Measurements from ENCODE around the gene FHOD3.

DNA sequence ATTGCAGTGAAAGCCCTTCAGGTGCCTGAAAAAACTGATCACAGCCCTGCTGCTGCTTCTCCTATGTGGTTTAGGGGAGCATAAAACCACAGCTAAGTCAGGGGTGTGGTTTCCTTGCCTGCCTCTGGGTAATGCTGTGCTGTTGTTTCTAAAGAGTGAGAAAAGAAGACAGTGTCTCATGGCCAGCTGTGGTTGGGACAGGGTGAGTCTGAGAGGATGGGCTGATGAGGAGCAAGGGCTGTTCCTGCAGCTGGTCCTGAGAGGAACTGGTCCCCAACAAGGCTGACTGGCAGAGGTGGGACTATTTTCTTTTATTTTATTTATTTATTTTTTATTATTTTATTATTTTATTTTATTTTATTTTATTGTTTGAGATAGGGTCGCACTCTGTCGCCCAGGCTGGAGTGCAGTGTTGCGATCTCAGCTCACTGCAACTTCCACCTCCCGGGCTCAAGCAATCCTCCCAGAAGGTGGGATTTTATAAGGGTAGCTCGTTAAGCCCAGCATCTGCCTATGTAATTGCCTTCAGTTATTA is 236.7 kb downstream of the FHOD3 start:
- TF ChIP-seq CTCF (conservative IDR thresholded peaks at IDR 0.05; ENCODE audit: low read depth, low read length): no peak
- no peak for TF ChIP-seq POLR2A (IDR thresholded peaks at IDR 0.05; ENCODE audit: low read depth, low read length)
- TF ChIP-seq CEBPB (IDR thresholded peaks at IDR 0.05; ENCODE audit: low read depth, low read length): no peak
- TF ChIP-seq SMC3 (IDR thresholded peaks at IDR 0.05; ENCODE audit: low read depth, low read length): no peak
- TF ChIP-seq FOS (IDR thresholded peaks at IDR 0.05; ENCODE audit: low read depth, low read length): no peak
- TF ChIP-seq RFX5 (IDR thresholded peaks at IDR 0.05; ENCODE audit: low read depth, low read length): no peak
- no peak for TF ChIP-seq RAD21 (IDR thresholded peaks at IDR 0.05; ENCODE audit: low read length)
- TF ChIP-seq MAZ (IDR thresholded peaks at IDR 0.05; ENCODE audit: borderline replicate concordance, low read depth, low read length): no peak
- TF ChIP-seq USF2 (IDR thresholded peaks at IDR 0.05; ENCODE audit: low read depth, low read length): no peak
- TF ChIP-seq RCOR1 (IDR thresholded peaks at IDR 0.05; ENCODE audit: insufficient replicate concordance, low read length): no peak
- TF ChIP-seq MXI1 (IDR thresholded peaks at IDR 0.05; ENCODE audit: borderline replicate concordance, low read depth, low read length): no peak

All from IMR-90 (cell line).